ENCODE data around the gene ASIC4. TPM values are rescaled to one million over a fixed set of nuclear protein-coding genes. Genes with fewer than 3 reads are reported as not detected.

The ASIC4 gene
- total RNA-seq, 2 experiments from 2014 or later = 0.73 to 0.74 TPM

GRCh38 chr2:219517954-219518778, 3.9 kb downstream of the ASIC4 start:
- POLR2A ChIA-PET = interaction anchor here (0.6 kb wide), 1 partner anchor 42 kb away, joined by 3 read pairs; no protein-coding TSS in a partner anchor
- no peaks in the 10 kb centered on the region for H3K79me2 ChIP-seq (ENCODE audit: insufficient read depth, low read depth, low read length)
- no peak for TF ChIP-seq EZH2phosphoT487 (IDR thresholded peaks at IDR 0.05; ENCODE audit: borderline replicate concordance, low read depth, low read length)
- TF ChIP-seq, protein P1, sequence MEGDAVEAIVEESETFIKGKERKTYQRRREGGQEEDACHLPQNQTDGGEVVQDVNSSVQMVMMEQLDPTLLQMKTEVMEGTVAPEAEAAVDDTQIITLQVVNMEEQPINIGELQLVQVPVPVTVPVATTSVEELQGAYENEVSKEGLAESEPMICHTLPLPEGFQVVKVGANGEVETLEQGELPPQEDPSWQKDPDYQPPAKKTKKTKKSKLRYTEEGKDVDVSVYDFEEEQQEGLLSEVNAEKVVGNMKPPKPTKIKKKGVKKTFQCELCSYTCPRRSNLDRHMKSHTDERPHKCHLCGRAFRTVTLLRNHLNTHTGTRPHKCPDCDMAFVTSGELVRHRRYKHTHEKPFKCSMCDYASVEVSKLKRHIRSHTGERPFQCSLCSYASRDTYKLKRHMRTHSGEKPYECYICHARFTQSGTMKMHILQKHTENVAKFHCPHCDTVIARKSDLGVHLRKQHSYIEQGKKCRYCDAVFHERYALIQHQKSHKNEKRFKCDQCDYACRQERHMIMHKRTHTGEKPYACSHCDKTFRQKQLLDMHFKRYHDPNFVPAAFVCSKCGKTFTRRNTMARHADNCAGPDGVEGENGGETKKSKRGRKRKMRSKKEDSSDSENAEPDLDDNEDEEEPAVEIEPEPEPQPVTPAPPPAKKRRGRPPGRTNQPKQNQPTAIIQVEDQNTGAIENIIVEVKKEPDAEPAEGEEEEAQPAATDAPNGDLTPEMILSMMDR (conservative IDR thresholded peaks at IDR 0.05; ENCODE audit: low read length) = no peak

DNA sequence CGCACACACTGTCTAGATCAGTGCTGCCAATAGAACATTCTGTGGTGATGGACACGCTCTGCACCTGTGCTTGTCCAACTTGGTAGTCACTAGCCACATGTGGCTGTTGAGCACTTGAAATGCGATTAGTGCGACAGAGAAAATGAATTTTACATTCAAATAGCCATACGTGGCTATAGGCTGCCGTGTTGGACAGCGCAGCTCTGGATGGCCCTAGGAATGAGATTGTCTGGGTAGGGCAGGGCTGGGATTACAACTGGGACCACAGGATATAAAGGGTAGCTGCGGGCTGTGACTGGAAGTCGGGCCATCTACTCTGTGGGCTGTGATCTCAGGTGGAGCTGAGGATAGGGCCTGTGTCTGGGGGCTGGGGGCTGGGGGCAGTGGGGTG, 5.2 kb downstream of the ASIC4 start:
- POLR2A ChIA-PET = no interaction called here
- Histone ChIP-seq H4K20me1 (ENCODE audit: insufficient read depth, low read length) (no peaks in the 10 kb centered on the region), H3K9me2 (ENCODE audit: insufficient read depth, low read length) (no peaks in the 10 kb centered on the region), H3K4me2 (ENCODE audit: low read length) (no peak overlapping the region), H3K79me2 (ENCODE audit: insufficient read depth, low read depth, low read length) (no peaks in the 10 kb centered on the region), H2AFZ (ENCODE audit: low read length) (no peak overlapping the region), H3K4me1 (ENCODE audit: insufficient read depth, low read length, poor library complexity, severe bottlenecking) (no peaks in the 10 kb centered on the region), H3K9me3 (ENCODE audit: low read length) (no peaks in the 10 kb centered on the region), H3K4me3 (ENCODE audit: low read depth, low read length, poor library complexity, severe bottlenecking) (no peak overlapping the region), H3K36me3 (ENCODE audit: insufficient read depth, low read length) (no peaks in the 10 kb centered on the region), H3K27ac (ENCODE audit: low read depth, low read length, poor library complexity, severe bottlenecking) (no peak overlapping the region)
- DNase-seq (ENCODE audit: low spot score) = no peak
- intact Hi-C loops (cut with micrococcal nuclease; ENCODE audit: unreplicated experiment) = no loop called here
- TF ChIP-seq, protein P1 (conservative IDR thresholded peaks at IDR 0.05; ENCODE audit: low read length) = no peak
- TF ChIP-seq EZH2phosphoT487 (IDR thresholded peaks at IDR 0.05; ENCODE audit: borderline replicate concordance, low read depth, low read length) = no peak
- CTCF ChIA-PET (ENCODE audit: unreplicated experiment) = no interaction called here
- no TSS peak for BruUV-seq (replicated peaks)

More at GRCh38 chr2:219517954-219518778, 3.9 kb downstream of the ASIC4 start:
- no peaks in the 10 kb centered on the region for H3K4me1 ChIP-seq (ENCODE audit: insufficient read depth, low read length, poor library complexity, severe bottlenecking)
- CTCF ChIA-PET (ENCODE audit: unreplicated experiment) = no interaction called here
- no peak for DNase-seq (ENCODE audit: low spot score)
- no TSS peak for BruUV-seq (replicated peaks)
- no peak overlapping the region for H3K27ac ChIP-seq (ENCODE audit: low read depth, low read length, poor library complexity, severe bottlenecking)
- no peak overlapping the region for H3K4me3 ChIP-seq (ENCODE audit: low read depth, low read length, poor library complexity, severe bottlenecking)
- no peak overlapping the region for H3K4me2 ChIP-seq (ENCODE audit: low read length)
- no peaks in the 10 kb centered on the region for H3K36me3 ChIP-seq (ENCODE audit: insufficient read depth, low read length)
- H3K9me3 ChIP-seq (ENCODE audit: low read length) = no peaks in the 10 kb centered on the region
- no peaks in the 10 kb centered on the region for H3K9me2 ChIP-seq (ENCODE audit: insufficient read depth, low read length)
- intact Hi-C loops (cut with micrococcal nuclease; ENCODE audit: unreplicated experiment) = no loop called here
- H4K20me1 ChIP-seq (ENCODE audit: insufficient read depth, low read length) = no peaks in the 10 kb centered on the region
- H2AFZ ChIP-seq (ENCODE audit: low read length) = no peak overlapping the region

DNA sequence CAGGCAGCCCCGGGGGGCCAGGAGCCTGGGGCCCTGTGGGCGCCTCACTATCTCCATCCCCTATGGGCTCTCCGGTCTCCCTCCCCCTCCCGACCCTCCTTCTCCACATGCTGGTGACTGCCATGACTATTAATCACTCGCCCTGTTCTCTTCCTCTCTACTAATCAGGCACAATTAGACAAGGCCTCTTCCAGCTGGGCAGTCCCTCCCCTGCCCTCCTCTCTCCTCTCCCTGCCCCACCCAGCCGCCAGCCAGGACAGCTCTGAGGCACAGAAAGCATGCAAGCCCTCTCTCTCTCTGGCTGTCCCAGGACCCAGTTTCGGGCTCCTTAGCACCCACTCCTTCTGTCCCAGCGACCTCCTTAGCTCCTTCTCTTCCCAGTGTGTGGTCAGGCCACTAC, 5.8 kb downstream of the ASIC4 start:
- BruUV-seq (replicated peaks) = no TSS peak
- Histone ChIP-seq H2AFZ (ENCODE audit: low read length) (no peak overlapping the region), H3K4me1 (ENCODE audit: insufficient read depth, low read length, poor library complexity, severe bottlenecking) (no peaks in the 10 kb centered on the region), H3K79me2 (ENCODE audit: insufficient read depth, low read depth, low read length) (no peaks in the 10 kb centered on the region), H3K9me3 (ENCODE audit: low read length) (no peaks in the 10 kb centered on the region), H3K36me3 (ENCODE audit: insufficient read depth, low read length) (no peaks in the 10 kb centered on the region), H3K27ac (ENCODE audit: low read depth, low read length, poor library complexity, severe bottlenecking) (no peak overlapping the region), H3K4me2 (ENCODE audit: low read length) (no peak overlapping the region), H3K9me2 (ENCODE audit: insufficient read depth, low read length) (no peaks in the 10 kb centered on the region), H4K20me1 (ENCODE audit: insufficient read depth, low read length) (no peaks in the 10 kb centered on the region), H3K4me3 (ENCODE audit: low read depth, low read length, poor library complexity, severe bottlenecking) (no peak overlapping the region)
- no peak for DNase-seq (ENCODE audit: low spot score)
- no peak for TF ChIP-seq EZH2phosphoT487 (IDR thresholded peaks at IDR 0.05; ENCODE audit: borderline replicate concordance, low read depth, low read length)
- TF ChIP-seq, protein P1 (conservative IDR thresholded peaks at IDR 0.05; ENCODE audit: low read length) = no peak
- ChIA-PET CTCF (ENCODE audit: unreplicated experiment) (interaction anchor here (1.2 to 1.4 kb wide), 2 partner anchors 22 to 57 kb away, joined by 3 to 5 read pairs; partner anchors contain the start of gene GMPPA), POLR2A (interaction anchor here (1.3 kb wide), 1 partner anchor 132 kb away, joined by 4 read pairs; the partner anchor contains the start of gene DNPEP)
- intact Hi-C loops (cut with micrococcal nuclease; ENCODE audit: unreplicated experiment) = no loop called here

Measured in OCI-LY7 (cell line).